ENCODE data around the gene SPRED3. TPM values are rescaled to one million over a fixed set of nuclear protein-coding genes. Genes with fewer than 3 reads are reported as not detected.
"Not testable (repeated sequence)": the region's sequence is repeated elsewhere in the genome, so short reads cannot be mapped to it uniquely, and the experiment has no call there.

Gene SPRED3
- total RNA-seq, 3 donors from 2014 or later = 0.16 to 0.66 (median 0.29) TPM

DNA sequence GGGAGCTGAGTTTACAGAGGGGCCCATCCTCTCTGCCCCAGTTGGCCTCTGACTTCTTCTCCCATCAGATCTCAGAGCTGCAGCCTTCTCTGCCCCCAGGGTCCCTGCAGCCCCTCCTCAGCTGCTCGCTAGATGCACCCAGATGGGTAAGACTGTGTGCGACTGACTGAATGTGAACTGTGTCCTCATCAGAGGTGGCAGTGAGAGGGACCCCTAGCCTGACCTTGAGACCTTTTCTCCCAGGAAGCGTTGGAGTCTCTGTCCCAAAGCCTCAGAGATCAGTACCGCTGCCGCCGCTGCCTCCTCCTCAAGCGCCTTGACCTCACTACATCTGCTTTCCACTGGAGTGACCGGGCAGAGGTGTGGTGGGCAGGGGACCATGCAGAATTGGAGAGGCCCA is 16.8 kb downstream of the SPRED3 start:
- intact Hi-C loops (cut with DNase I; ENCODE audit: low total_unique reads) = loop anchor here (10.0 kb wide), 1 partner anchor 940 kb away; the partner anchor contains the start of gene SAMD4B
- no peaks in the 10 kb centered on the region for H3K9me3 ChIP-seq

DNA sequence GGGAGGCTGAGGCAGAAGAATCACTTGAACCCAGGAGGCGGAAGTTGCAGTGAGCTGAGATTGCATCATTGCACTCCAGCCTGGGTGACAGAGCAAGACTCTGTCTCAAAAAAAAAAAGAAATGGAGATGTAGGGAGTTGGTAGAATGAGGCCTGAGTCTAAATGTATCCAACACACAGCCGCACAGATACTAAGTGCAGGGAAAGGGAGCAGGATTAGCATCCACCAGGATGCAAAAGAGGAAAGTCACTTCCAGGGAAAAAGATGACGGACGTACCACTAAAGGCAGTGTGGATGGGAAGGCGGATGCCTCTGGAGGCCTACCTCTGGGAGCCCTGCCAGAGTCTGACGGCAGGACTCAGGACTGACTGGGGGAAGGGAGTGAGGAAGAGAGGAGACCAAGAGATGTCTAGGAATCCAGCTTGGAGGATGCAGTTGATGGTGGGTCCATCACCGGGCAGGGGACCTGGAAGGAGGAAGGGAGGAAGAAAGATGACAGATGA is 21.2 kb downstream of the SPRED3 start:
- Histone ChIP-seq H3K4me3 (no peak overlapping the region), H3K27me3 (no peaks in the 10 kb centered on the region), H3K9me3 (no peaks in the 10 kb centered on the region), H3K27ac (no peak overlapping the region), H3K36me3 (no peaks in the 10 kb centered on the region), H3K4me1 (no peaks in the 10 kb centered on the region)
- no peak for DNase-seq (ENCODE audit: low spot score in 2 of 2)
- TF ChIP-seq, protein P1, sequence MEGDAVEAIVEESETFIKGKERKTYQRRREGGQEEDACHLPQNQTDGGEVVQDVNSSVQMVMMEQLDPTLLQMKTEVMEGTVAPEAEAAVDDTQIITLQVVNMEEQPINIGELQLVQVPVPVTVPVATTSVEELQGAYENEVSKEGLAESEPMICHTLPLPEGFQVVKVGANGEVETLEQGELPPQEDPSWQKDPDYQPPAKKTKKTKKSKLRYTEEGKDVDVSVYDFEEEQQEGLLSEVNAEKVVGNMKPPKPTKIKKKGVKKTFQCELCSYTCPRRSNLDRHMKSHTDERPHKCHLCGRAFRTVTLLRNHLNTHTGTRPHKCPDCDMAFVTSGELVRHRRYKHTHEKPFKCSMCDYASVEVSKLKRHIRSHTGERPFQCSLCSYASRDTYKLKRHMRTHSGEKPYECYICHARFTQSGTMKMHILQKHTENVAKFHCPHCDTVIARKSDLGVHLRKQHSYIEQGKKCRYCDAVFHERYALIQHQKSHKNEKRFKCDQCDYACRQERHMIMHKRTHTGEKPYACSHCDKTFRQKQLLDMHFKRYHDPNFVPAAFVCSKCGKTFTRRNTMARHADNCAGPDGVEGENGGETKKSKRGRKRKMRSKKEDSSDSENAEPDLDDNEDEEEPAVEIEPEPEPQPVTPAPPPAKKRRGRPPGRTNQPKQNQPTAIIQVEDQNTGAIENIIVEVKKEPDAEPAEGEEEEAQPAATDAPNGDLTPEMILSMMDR (IDR thresholded peaks at IDR 0.05) = no peak
- TF ChIP-seq POLR2AphosphoS5 (IDR thresholded peaks at IDR 0.05) = no peak
- TF ChIP-seq POLR2A (IDR thresholded peaks at IDR 0.05) = no peak
- intact Hi-C loops (cut with DNase I; ENCODE audit: low total_unique reads) = loop anchor here (2.0 to 10.0 kb wide), 2 partner anchors 65 to 935 kb away; partner anchors contain the start of gene SAMD4B

More for the DNA sequence above, 16.8 kb downstream of the SPRED3 start:
- Histone ChIP-seq H3K36me3 (no peaks in the 10 kb centered on the region), H3K4me1 (no peaks in the 10 kb centered on the region), H3K4me3 (no peak overlapping the region), H3K27me3 (no peaks in the 10 kb centered on the region), H3K27ac (no peak overlapping the region)
- DNase-seq (ENCODE audit: low spot score in 2 of 2) = no peak
- TF ChIP-seq, protein P1 (IDR thresholded peaks at IDR 0.05) = no peak
- TF ChIP-seq POLR2AphosphoS5 (IDR thresholded peaks at IDR 0.05) (no peak), POLR2A (IDR thresholded peaks at IDR 0.05) (no peak)

DNA sequence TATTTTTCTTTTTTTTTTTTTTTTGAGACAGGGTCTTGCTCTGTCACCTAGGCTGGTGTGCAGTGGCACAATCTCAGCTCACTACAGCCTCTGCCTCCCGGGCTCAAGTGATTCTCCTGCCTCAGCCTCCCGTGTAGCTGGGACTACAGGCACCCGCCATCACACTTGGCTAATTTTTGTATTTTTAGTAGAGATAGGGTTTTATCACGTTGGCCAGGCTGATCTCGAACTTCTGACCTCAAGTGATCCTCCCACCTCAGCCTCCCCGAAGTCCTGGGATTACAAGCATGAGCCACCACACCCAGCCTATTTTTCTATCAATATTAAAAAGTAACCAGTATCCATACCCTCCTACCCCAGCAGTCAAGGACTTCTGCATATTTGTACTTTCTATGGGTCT is 21.9 kb downstream of the SPRED3 start:
- H3K4me3 ChIP-seq; H3K36me3 ChIP-seq; H3K27ac ChIP-seq; H3K9me3 ChIP-seq; DNase-seq (ENCODE audit: low spot score in 2 of 2); intact Hi-C loops (cut with DNase I; ENCODE audit: low total_unique reads); H3K27me3 ChIP-seq; H3K4me1 ChIP-seq: not testable (repeated sequence)

DNA sequence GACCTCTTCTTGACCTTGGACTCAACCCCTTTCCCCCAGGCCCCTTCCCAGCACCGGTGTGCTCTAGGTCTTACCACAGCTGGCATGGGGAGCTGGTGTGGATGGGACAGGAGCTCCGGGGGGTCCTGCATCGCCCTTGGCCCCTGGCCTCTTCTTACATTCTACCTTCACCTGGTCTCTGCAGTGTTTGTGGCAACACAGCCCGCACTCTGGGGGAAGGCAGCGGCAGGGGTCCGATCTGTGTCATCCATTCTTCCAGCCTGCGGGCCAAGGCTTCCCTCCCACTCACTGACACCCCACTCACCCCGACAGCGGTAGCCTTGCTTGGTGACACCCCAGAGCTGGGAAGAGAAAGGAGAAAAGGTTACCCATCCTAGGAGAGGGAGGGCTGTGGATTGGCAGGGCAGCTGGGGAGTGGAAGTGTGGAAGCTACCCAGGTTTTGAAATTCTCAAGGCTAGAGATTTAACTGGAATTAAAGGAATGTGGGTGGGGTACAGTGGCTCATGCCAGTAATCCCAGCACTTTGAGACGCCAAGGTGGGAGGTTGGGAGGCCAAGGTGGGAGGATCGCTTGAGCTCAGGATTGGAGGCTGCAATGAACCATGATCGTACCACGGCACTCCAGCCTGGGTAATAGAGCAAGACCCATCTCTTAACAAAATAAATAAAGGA is 22.7 kb downstream of the SPRED3 start:
- intact Hi-C loops (cut with DNase I; ENCODE audit: low total_unique reads) = no loop called here
- Histone ChIP-seq H3K36me3 (no peaks in the 10 kb centered on the region), H3K9me3 (no peaks in the 10 kb centered on the region), H3K27me3 (no peaks in the 10 kb centered on the region), H3K4me1 (no peaks in the 10 kb centered on the region), H3K4me3 (no peak overlapping the region), H3K27ac (no peak overlapping the region)
- DNase-seq (ENCODE audit: low spot score in 2 of 2) = no peak
- no peak for TF ChIP-seq POLR2AphosphoS5 (IDR thresholded peaks at IDR 0.05)
- TF ChIP-seq POLR2A (IDR thresholded peaks at IDR 0.05) = no peak
- TF ChIP-seq, protein P1 (IDR thresholded peaks at IDR 0.05) = no peak

DNA sequence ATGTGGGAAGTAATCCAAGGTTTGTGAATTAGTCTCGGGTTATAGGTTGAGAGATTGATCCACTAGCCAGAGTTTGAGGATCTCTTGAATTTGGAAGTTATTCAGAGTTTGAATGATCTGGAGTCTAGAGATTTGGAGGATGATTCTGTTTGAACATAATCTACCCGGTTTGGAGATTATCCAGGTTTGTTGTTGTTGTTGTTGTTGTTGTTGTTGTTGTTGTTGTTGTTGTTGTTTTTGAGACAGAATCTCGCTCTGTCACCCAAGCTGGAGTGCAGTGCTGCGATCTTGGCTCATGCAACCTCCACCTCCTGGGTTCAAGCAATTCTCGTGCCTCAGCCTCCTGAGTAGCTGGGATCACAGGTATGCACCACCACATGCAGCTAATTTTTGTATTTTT is 23.4 kb downstream of the SPRED3 start:
- H3K36me3 ChIP-seq; H3K27me3 ChIP-seq; H3K27ac ChIP-seq; H3K9me3 ChIP-seq; H3K4me1 ChIP-seq; intact Hi-C loops (cut with DNase I; ENCODE audit: low total_unique reads); H3K4me3 ChIP-seq; DNase-seq (ENCODE audit: low spot score in 2 of 2): not testable (repeated sequence)

DNA sequence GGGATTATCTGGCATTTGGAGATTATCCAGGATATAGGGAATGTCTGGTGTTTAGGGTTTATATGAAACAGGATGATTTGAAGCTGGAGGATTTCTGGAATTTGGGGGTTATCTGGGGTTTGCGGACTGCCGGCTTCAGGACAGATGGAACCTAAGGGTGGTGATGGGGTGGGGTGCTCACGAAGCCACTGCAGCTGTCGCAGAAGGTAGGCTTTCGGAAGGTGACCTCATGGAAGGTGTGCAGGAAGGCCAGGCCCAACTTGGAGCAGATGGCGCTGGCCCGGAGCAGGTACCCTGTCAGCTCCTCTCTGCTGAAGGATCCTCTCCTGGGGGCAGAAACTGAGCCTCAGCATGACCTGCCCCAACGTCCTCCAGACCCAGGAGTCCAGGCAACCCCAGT is 24.0 kb downstream of the SPRED3 start:
- no peaks in the 10 kb centered on the region for H3K27me3 ChIP-seq
- DNase-seq (ENCODE audit: low spot score in 2 of 2) = no peak
- H3K4me3 ChIP-seq = no peak overlapping the region
- no peaks in the 10 kb centered on the region for H3K9me3 ChIP-seq
- no peaks in the 10 kb centered on the region for H3K36me3 ChIP-seq
- H3K4me1 ChIP-seq = no peaks in the 10 kb centered on the region
- intact Hi-C loops (cut with DNase I; ENCODE audit: low total_unique reads) = no loop called here
- TF ChIP-seq POLR2AphosphoS5 (IDR thresholded peaks at IDR 0.05) = no peak
- TF ChIP-seq POLR2A (IDR thresholded peaks at IDR 0.05) = no peak
- TF ChIP-seq, protein P1 (IDR thresholded peaks at IDR 0.05) = no peak
- no peak overlapping the region for H3K27ac ChIP-seq
